SK-N-SH (cell line): Measurements from ENCODE around the gene SAMD9.

ENCODE experiments used
- CTCF ChIP-seq: fragments of 200-600 bp; sonication (generic); IDR thresholded peaks from 2 replicates; pipeline ENCODE4 v1.6.1; 2017; ENCODE audit warnings: antibody characterized with exemption, mild to moderate bottlenecking, moderate library complexity
- EP300 ChIP-seq, 2 experiments: IDR thresholded peaks; 2 replicates each; pipeline versions ENCODE4 v1.4.0 to v1.6.1; 2012; ENCODE audit warnings: borderline replicate concordance in 1 of 2, low read depth in 1 of 2, low read length in 1 of 2
- GATA2 ChIP-seq: sonication (generic); formaldehyde crosslinking; IDR thresholded peaks from 2 replicates; pipeline ENCODE4 v1.5.0; 2020; ENCODE audit warnings: mild to moderate bottlenecking, missing genetic modification reagents
- PBX3 ChIP-seq: IDR thresholded peaks from 2 replicates; pipeline ENCODE4; 2012
- RAD21 ChIP-seq: IDR thresholded peaks from 2 replicates; pipeline ENCODE4 v1.6.1; 2012; ENCODE audit warnings: mild to moderate bottlenecking, low read length
- RCOR1 ChIP-seq: fragments of 150-350 bp; IDR thresholded peaks from 2 replicates; pipeline ENCODE4 v1.6.1; 2017; ENCODE audit warnings: antibody characterized with exemption, low read length
- REST ChIP-seq: IDR thresholded peaks from 2 replicates; pipeline ENCODE4 v1.6.1; 2012; ENCODE audit warnings: mild to moderate bottlenecking, low read depth, low read length, moderate library complexity
- RFX5 ChIP-seq: IDR thresholded peaks from 2 replicates; pipeline ENCODE4 v1.6.1; 2012; ENCODE audit warnings: mild to moderate bottlenecking, improper control_type of control experiment, low read length
- RXRA ChIP-seq: IDR thresholded peaks from 2 replicates; pipeline ENCODE4 v1.4.0; 2012; ENCODE audit warnings: low read depth, mild to moderate bottlenecking, borderline replicate concordance
- TAF1 ChIP-seq: IDR thresholded peaks from 2 replicates; pipeline ENCODE4 v1.6.1; 2012; ENCODE audit warnings: low read depth, mild to moderate bottlenecking, low read length, moderate library complexity, borderline replicate concordance
- TCF12 ChIP-seq: IDR thresholded peaks from 2 replicates; pipeline ENCODE4 v1.4.0; 2012
- USF2 ChIP-seq: fragments of 150-350 bp; IDR thresholded peaks from 2 replicates; pipeline ENCODE4 v1.6.1; 2017; ENCODE audit warnings: antibody characterized with exemption, low read length, low read depth, borderline replicate concordance
- YY1 ChIP-seq: IDR thresholded peaks from 2 replicates; pipeline ENCODE4 v1.4.0; 2012; ENCODE audit warnings: low read depth, mild to moderate bottlenecking

GRCh38 chr7:93147363-93147762 is 29.6 kb upstream of the SAMD9 start:
- TF ChIP-seq PBX3 (no peak), CTCF (no peak), REST (no peak), TCF12 (peak; percentile 25; the same call in 1 of the 2 replicates), USF2 (no peak), RCOR1 (no peak), GATA2 (CRISPR knock-in tag) (no peak), TAF1 (peak; percentile 18; the same call in 1 of the 2 replicates), RFX5 (no peak), RXRA (no peak), RAD21 (no peak), YY1 (no peak), EP300 (IDR thresholded peaks at IDR 0.05; ENCODE audit: borderline replicate concordance in 1 of 2, low read depth in 1 of 2, low read length in 1 of 2) (no peak)
